Measurements from ENCODE around the gene CCDC63.
"Not testable (repeated sequence)": the region's sequence is repeated elsewhere in the genome, so short reads cannot be mapped to it uniquely, and the experiment has no call there.

CCDC63 gene

GRCh38 chr12:110948041-110948440 is 101.3 kb downstream of the CCDC63 start:
- H3K4me3 ChIP-seq (ENCODE audit: low read depth, low read length): no peak overlapping the region

- not testable (repeated sequence) for H3K4me3 ChIP-seq (ENCODE audit: low read depth, low read length)
Observed at GRCh38 chr12:110950466-110950865, 103.7 kb downstream of the CCDC63 start.

GRCh38 chr12:110950867-110951266 is 104.1 kb downstream of the CCDC63 start:
- not testable (repeated sequence) for H3K4me3 ChIP-seq (ENCODE audit: low read depth, low read length)

Data from iPS-11a (cell line).